K562 (cell line): Measurements from ENCODE around the gene FGFR4. TPM values are rescaled to one million over a fixed set of nuclear protein-coding genes. Genes with fewer than 3 reads are reported as not detected.

Source experiments
- ARID1B ChIP-seq: fragments of 450-650 bp; IDR thresholded peaks from 2 replicates; pipeline ENCODE4 v1.6.1; 2016; ENCODE audit warnings: antibody characterized with exemption, mild to moderate bottlenecking, inconsistent platforms
- CC2D1A ChIP-seq: fragments of 450-650 bp; IDR thresholded peaks from 2 replicates; pipeline ENCODE4 v1.6.1; 2017; ENCODE audit warnings: mild to moderate bottlenecking
- DACH1 ChIP-seq: fragments of 450-650 bp; IDR thresholded peaks from 2 replicates; pipeline ENCODE4 v1.6.1; 2018; ENCODE audit not compliant: partially characterized antibody
- FOXK1 ChIP-seq: sonication (generic); formaldehyde crosslinking; IDR thresholded peaks from 2 replicates; pipeline ENCODE4 v1.8.0; 2022; ENCODE audit warnings: missing genetic modification reagents, mild to moderate bottlenecking, borderline replicate concordance
- GABPB1 ChIP-seq: sonication (generic); formaldehyde crosslinking; IDR thresholded peaks from 2 replicates; pipeline ENCODE4 v1.8.0; 2022; ENCODE audit warnings: mild to moderate bottlenecking, missing genetic modification reagents
- GATA2 ChIP-seq: sonication (generic); formaldehyde crosslinking; IDR thresholded peaks from 2 replicates; pipeline ENCODE4 v1.4.0; 2020; ENCODE audit warnings: mild to moderate bottlenecking, missing genetic modification reagents
- GTF2E2 ChIP-seq: fragments of 200-800 bp; sonication (Bioruptor generic); IDR thresholded peaks from 2 replicates; pipeline ENCODE4 v1.6.1; 2016; ENCODE audit warnings: missing genetic modification characterization, missing compliant biosample characterization
- ID3 ChIP-seq, 2 experiments: fragments of 250-450 bp in 1 of 2; fragments of 450-650 bp in 1 of 2; sonication (Bioruptor Pico) in 1 of 2; IDR thresholded peaks; 2 replicates each; pipeline versions ENCODE4 v1.6.1 to v1.8.0; 2016 to 2021; ENCODE audit warnings: mild to moderate bottlenecking in 2 of 2, moderate library complexity in 2 of 2, missing compliant biosample characterization in 1 of 2, missing genetic modification characterization in 1 of 2
- JUNB ChIP-seq: fragments of 450-650 bp; formaldehyde crosslinking; conservative IDR thresholded peaks from 2 replicates; pipeline ENCODE4 v1.4.0; 2020; ENCODE audit warnings: mild to moderate bottlenecking
- MBD2 ChIP-seq: sonication (generic); IDR thresholded peaks from 2 replicates; pipeline ENCODE4 v1.6.1; 2016; ENCODE audit warnings: low read depth, borderline replicate concordance
- MLLT1 ChIP-seq, 2 experiments: fragments of 450-650 bp; IDR thresholded peaks; 2 replicates each; pipeline ENCODE4 v1.6.1; 2016
- NELFE ChIP-seq: IDR thresholded peaks from 2 replicates; pipeline ENCODE4 v1.6.1; 2011; ENCODE audit warnings: mild to moderate bottlenecking; ENCODE audit not compliant: insufficient read depth, insufficient read length
- NFE2L1 ChIP-seq: fragments of 450-650 bp; IDR thresholded peaks from 2 replicates; pipeline ENCODE4 v1.6.1; 2016; ENCODE audit warnings: missing genetic modification characterization, low read depth, mild to moderate bottlenecking, missing compliant biosample characterization, moderate library complexity, borderline replicate concordance
- NFIX ChIP-seq: fragments of 250-450 bp; sonication (Bioruptor Pico); IDR thresholded peaks from 2 replicates; pipeline ENCODE4 v1.4.0; 2020; ENCODE audit warnings: low read depth, mild to moderate bottlenecking, moderate library complexity
- POLR2A ChIP-seq: fragments of 450-650 bp; conservative IDR thresholded peaks from 2 replicates; pipeline ENCODE4 v1.6.1; 2016
- SMC3 ChIP-seq: conservative IDR thresholded peaks from 2 replicates; pipeline ENCODE4 v1.6.1; 2011; ENCODE audit warnings: low read depth, low read length, improper control_type of control experiment; ENCODE audit not compliant: insufficient read depth
- TCF15 ChIP-seq: fragments of 250-450 bp; sonication (Bioruptor Pico); IDR thresholded peaks from 2 replicates; pipeline ENCODE4 v1.8.0; 2022; ENCODE audit warnings: moderate library complexity, mild to moderate bottlenecking, inconsistent platforms
- XRCC4 ChIP-seq: IDR thresholded peaks from one replicate; pipeline ENCODE4 v1.6.1; 2011; ENCODE audit not compliant: insufficient read depth, insufficient read length; ENCODE audit errors: extremely low read depth
- ZBED1 ChIP-seq: IDR thresholded peaks from 2 replicates; pipeline ENCODE4 v1.6.1; 2014
- ZC3H8 ChIP-seq: fragments of 450-650 bp; IDR thresholded peaks from 2 replicates; pipeline ENCODE4 v1.6.1; 2017
- ZNF124 ChIP-seq: sonication (generic); formaldehyde crosslinking; IDR thresholded peaks from 2 replicates; pipeline ENCODE4 v1.8.1; 2022; ENCODE audit warnings: missing genetic modification reagents
- polyA plus RNA-seq, 8 experiments: library from polyadenylated mRNA; depleted of rRNA in 4 of 8; stranded (reverse) in 5 of 8; unstranded in 3 of 8; fragments of >200 nt; fragmentation: Nextera tagmentation in 2 of 8; fragmentation: Illumina TruSeq in 1 of 8; extraction: Ambion mirVana in 2 of 8; extraction: Trizol in 1 of 8; gene quantifications; 2 replicates each; pipeline versions ENCODE4 v1.2.1 to v1.2.3, GENCODE V29; 2011 to 2014; ENCODE audit warnings: inconsistent platforms in 1 of 8, missing spikeins in 1 of 8
- total RNA-seq, 7 experiments: library from RNA; depleted of rRNA in 6 of 7; stranded (reverse); fragments of >200 nt in 6 of 7; fragmentation: Illumina TruSeq in 2 of 7; extraction: Trizol in 2 of 7; gene quantifications; 2 replicates each; pipeline versions ENCODE4 v1.2.1 to v1.2.3, GENCODE V29; 2011 to 2021; ENCODE audit warnings: low replicate concordance in 1 of 7
- TF ChIP-seq, protein P1 (sequence below): fragments of 250-450 bp; sonication (Bioruptor Pico); IDR thresholded peaks from 2 replicates; pipeline ENCODE4 v1.4.0; 2020; ENCODE audit warnings: mild to moderate bottlenecking, moderate library complexity
- TF ChIP-seq, protein P2 (sequence below): sonication (generic); formaldehyde crosslinking; IDR thresholded peaks from 2 replicates; pipeline ENCODE4 v1.8.0; 2022; ENCODE audit warnings: mild to moderate bottlenecking, missing genetic modification reagents, borderline replicate concordance

Gene FGFR4
- total and polyA plus RNA-seq, 9 of the 15 experiments (the other 6 are each of a cell fraction or from before 2014, with no cell fraction given) = 0.76 to 35.4 (median 7.5) TPM

GRCh38 chr5:177113566-177114424 is 27.1 kb downstream of the FGFR4 start (continued):
- TF ChIP-seq GABPB1 (CRISPR knock-in tag) = 0 out of 2 replicates have a peak, but pooled peaks have one; percentile 32
- TF ChIP-seq ZC3H8 = no peak
- peak; percentile 93 for TF ChIP-seq ARID1B
- TF ChIP-seq JUNB (CRISPR knock-in tag) = 0 out of 2 replicates have a peak, but pooled peaks have one; percentile 9
- no peak for TF ChIP-seq MBD2
- TF ChIP-seq ZNF124 (CRISPR knock-in tag) = no peak
- no peak for TF ChIP-seq ZBED1
- no peak for TF ChIP-seq GTF2E2
- no peak for TF ChIP-seq NFE2L1
- TF ChIP-seq DACH1 = no peak
- TF ChIP-seq GATA2 (CRISPR knock-in tag) = peak; percentile 69
- TF ChIP-seq, protein P1, sequence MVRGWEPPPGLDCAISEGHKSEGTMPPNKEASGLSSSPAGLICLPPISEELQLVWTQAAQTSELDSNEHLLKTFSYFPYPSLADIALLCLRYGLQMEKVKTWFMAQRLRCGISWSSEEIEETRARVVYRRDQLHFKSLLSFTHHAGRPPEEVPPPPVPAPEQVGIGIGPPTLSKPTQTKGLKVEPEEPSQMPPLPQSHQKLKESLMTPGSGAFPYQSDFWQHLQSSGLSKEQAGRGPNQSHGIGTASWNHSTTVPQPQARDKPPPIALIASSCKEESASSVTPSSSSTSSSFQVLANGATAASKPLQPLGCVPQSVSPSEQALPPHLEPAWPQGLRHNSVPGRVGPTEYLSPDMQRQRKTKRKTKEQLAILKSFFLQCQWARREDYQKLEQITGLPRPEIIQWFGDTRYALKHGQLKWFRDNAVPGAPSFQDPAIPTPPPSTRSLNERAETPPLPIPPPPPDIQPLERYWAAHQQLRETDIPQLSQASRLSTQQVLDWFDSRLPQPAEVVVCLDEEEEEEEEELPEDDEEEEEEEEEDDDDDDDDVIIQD = no peak
- TF ChIP-seq FOXK1 (CRISPR knock-in tag) = no peak
- no peak for TF ChIP-seq ID3 (CRISPR knock-in tag; IDR thresholded peaks at IDR 0.05)
- peak; percentile 53; the same call in 1 of the 2 replicates for TF ChIP-seq ID3 (tag; IDR thresholded peaks at IDR 0.05)
- no peak for TF ChIP-seq TCF15 (CRISPR knock-in tag)
- TF ChIP-seq NFIX = no peak
- peak; percentile 96 for TF ChIP-seq SMC3
- TF ChIP-seq CC2D1A = peak; percentile 94
- no peak for TF ChIP-seq POLR2A
- no peak for TF ChIP-seq XRCC4
- 0 out of 4 replicates have a peak, but pooled peaks of 1 of the 2 experiments have one; percentile 59 for TF ChIP-seq MLLT1 (IDR thresholded peaks at IDR 0.05)
- TF ChIP-seq NELFE = no peak
- TF ChIP-seq, protein P2, sequence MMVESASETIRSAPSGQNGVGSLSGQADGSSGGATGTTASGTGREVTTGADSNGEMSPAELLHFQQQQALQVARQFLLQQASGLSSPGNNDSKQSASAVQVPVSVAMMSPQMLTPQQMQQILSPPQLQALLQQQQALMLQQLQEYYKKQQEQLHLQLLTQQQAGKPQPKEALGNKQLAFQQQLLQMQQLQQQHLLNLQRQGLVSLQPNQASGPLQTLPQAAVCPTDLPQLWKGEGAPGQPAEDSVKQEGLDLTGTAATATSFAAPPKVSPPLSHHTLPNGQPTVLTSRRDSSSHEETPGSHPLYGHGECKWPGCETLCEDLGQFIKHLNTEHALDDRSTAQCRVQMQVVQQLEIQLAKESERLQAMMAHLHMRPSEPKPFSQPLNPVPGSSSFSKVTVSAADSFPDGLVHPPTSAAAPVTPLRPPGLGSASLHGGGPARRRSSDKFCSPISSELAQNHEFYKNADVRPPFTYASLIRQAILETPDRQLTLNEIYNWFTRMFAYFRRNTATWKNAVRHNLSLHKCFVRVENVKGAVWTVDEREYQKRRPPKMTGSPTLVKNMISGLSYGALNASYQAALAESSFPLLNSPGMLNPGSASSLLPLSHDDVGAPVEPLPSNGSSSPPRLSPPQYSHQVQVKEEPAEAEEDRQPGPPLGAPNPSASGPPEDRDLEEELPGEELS (CRISPR knock-in tag) = no peak
